ENCODE results near the gene PATL2. TPM values are rescaled to one million over a fixed set of nuclear protein-coding genes. Genes with fewer than 3 reads are reported as not detected.

Gene PATL2
- total and polyA plus RNA-seq, 2 donors (not counting 1 experiment from before 2014, with no cell fraction given): 0.40 to 1.3 TPM

GRCh38 chr15:44673639-44674038 is 37.5 kb downstream of the PATL2 start:
- no peaks in the 10 kb centered on the region for H4K20me1 ChIP-seq (ENCODE audit: control insufficient read depth, extremely low read depth, insufficient read depth, low read length)
- H3K36me3 ChIP-seq (ENCODE audit: control insufficient read depth, insufficient read depth, low read length): no peaks in the 10 kb centered on the region
- DNase-seq (ENCODE audit: low read depth in 2 of 2): no peak
- H3K79me2 ChIP-seq (ENCODE audit: control insufficient read depth, insufficient read depth, low read length): no peaks in the 10 kb centered on the region
- no peak overlapping the region for H3K27ac ChIP-seq (ENCODE audit: insufficient read depth, low read length)
- no peak for TF ChIP-seq EZH2 (IDR thresholded peaks at IDR 0.05; ENCODE audit: low read length, missing control alignments)
- TF ChIP-seq, protein P1, sequence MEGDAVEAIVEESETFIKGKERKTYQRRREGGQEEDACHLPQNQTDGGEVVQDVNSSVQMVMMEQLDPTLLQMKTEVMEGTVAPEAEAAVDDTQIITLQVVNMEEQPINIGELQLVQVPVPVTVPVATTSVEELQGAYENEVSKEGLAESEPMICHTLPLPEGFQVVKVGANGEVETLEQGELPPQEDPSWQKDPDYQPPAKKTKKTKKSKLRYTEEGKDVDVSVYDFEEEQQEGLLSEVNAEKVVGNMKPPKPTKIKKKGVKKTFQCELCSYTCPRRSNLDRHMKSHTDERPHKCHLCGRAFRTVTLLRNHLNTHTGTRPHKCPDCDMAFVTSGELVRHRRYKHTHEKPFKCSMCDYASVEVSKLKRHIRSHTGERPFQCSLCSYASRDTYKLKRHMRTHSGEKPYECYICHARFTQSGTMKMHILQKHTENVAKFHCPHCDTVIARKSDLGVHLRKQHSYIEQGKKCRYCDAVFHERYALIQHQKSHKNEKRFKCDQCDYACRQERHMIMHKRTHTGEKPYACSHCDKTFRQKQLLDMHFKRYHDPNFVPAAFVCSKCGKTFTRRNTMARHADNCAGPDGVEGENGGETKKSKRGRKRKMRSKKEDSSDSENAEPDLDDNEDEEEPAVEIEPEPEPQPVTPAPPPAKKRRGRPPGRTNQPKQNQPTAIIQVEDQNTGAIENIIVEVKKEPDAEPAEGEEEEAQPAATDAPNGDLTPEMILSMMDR (conservative IDR thresholded peaks at IDR 0.05 in 1 of 2, IDR thresholded peaks at IDR 0.05 in 1 of 2; ENCODE audit: low read depth in 1 of 2, low read length in 2 of 2): no peak
- H3K9ac ChIP-seq (ENCODE audit: insufficient read depth, low read length): no peak overlapping the region
- no peaks in the 10 kb centered on the region for H3K9me3 ChIP-seq (ENCODE audit: control insufficient read depth, insufficient read depth, low read depth, low read length)
- no peak overlapping the region for H3K4me2 ChIP-seq (ENCODE audit: extremely low read depth, insufficient read depth, low read length)
- peaks cover 13% of the 10 kb centered on the region for H3K27me3 ChIP-seq (ENCODE audit: control insufficient read depth, insufficient read depth, low read length)
- H3K4me1 ChIP-seq (ENCODE audit: control insufficient read depth, extremely low read depth, insufficient read depth, low read length): no peaks in the 10 kb centered on the region
- H3K4me3 ChIP-seq (replicated peaks in 1 of 4; ENCODE audit: control extremely low read depth in 1 of 4, insufficient read depth in 1 of 4, low read depth in 3 of 4, low read length in 4 of 4): no peak overlapping the region
- H2AFZ ChIP-seq (ENCODE audit: low read length): no peak overlapping the region

DNA sequence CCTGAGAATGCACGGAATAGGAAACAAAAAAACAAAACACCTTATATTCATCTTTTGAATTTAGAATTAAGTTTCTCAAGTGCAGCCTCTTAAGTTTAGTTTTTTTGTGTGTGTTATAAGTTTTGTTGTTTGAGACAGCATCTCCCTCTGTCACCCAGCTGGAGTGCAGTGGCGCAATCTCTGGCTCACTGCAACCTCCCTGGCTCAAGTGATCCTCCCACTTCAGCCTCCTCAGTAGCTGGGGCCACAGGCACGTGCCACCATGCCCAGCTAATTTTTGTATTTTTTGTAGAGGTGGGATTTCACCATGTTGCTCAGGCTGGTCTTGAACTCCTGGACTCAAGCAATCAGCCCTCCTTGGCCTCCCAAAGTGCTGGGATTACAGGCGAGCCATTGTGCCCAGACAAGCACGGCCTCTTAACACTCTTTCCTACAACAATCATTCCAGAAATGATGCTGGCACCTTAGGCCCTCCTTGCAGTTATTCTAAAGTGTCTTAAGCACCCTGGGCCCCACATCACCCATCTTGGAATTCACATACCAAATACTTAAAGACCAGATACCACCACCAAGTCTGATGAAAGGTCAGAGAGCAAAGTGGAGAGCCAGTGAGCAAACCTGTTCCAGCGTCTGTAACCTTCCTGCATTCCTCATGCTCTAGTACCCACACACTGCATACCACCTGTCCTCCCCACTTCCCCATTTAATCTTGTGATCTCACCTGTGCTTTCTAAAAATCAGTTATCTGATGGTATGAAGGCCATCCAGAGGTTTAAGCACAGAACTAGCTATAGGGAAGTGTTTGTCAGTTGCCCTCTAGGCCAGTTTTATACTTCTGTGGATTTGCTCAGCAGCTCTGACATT is 40.8 kb downstream of the PATL2 start:
- Histone ChIP-seq H3K36me3 (ENCODE audit: control insufficient read depth, insufficient read depth, low read length) (no peaks in the 10 kb centered on the region), H2AFZ (ENCODE audit: low read length) (no peak overlapping the region), H3K79me2 (ENCODE audit: control insufficient read depth, insufficient read depth, low read length) (no peaks in the 10 kb centered on the region), H3K9ac (ENCODE audit: insufficient read depth, low read length) (no peak overlapping the region), H3K27ac (ENCODE audit: insufficient read depth, low read length) (no peak overlapping the region), H3K4me3 (replicated peaks in 1 of 4; ENCODE audit: control extremely low read depth in 1 of 4, insufficient read depth in 1 of 4, low read depth in 3 of 4, low read length in 4 of 4) (no peak overlapping the region), H4K20me1 (ENCODE audit: control insufficient read depth, extremely low read depth, insufficient read depth, low read length) (no peaks in the 10 kb centered on the region), H3K4me2 (ENCODE audit: extremely low read depth, insufficient read depth, low read length) (no peak overlapping the region), H3K4me1 (ENCODE audit: control insufficient read depth, extremely low read depth, insufficient read depth, low read length) (no peaks in the 10 kb centered on the region), H3K27me3 (ENCODE audit: control insufficient read depth, insufficient read depth, low read length) (peaks cover 5% of the 10 kb centered on the region), H3K9me3 (ENCODE audit: control insufficient read depth, insufficient read depth, low read depth, low read length) (no peaks in the 10 kb centered on the region)
- DNase-seq (ENCODE audit: low read depth in 2 of 2): no peak
- TF ChIP-seq, protein P1 (conservative IDR thresholded peaks at IDR 0.05 in 1 of 2, IDR thresholded peaks at IDR 0.05 in 1 of 2; ENCODE audit: low read depth in 1 of 2, low read length in 2 of 2): no peak
- TF ChIP-seq EZH2 (IDR thresholded peaks at IDR 0.05; ENCODE audit: low read length, missing control alignments): no peak

GRCh38 chr15:44668921-44669320 is 42.2 kb downstream of the PATL2 start:
- H3K4me2 ChIP-seq (ENCODE audit: extremely low read depth, insufficient read depth, low read length): no peak overlapping the region
- no peaks in the 10 kb centered on the region for H3K4me1 ChIP-seq (ENCODE audit: control insufficient read depth, extremely low read depth, insufficient read depth, low read length)
- no peak for TF ChIP-seq EZH2 (IDR thresholded peaks at IDR 0.05; ENCODE audit: low read length, missing control alignments)
- TF ChIP-seq, protein P1 (conservative IDR thresholded peaks at IDR 0.05 in 1 of 2, IDR thresholded peaks at IDR 0.05 in 1 of 2; ENCODE audit: low read depth in 1 of 2, low read length in 2 of 2): no peak
- H3K79me2 ChIP-seq (ENCODE audit: control insufficient read depth, insufficient read depth, low read length): no peaks in the 10 kb centered on the region
- H3K36me3 ChIP-seq (ENCODE audit: control insufficient read depth, insufficient read depth, low read length): no peaks in the 10 kb centered on the region
- H3K27ac ChIP-seq (ENCODE audit: insufficient read depth, low read length): no peak overlapping the region
- H4K20me1 ChIP-seq (ENCODE audit: control insufficient read depth, extremely low read depth, insufficient read depth, low read length): no peaks in the 10 kb centered on the region
- no peak overlapping the region for H2AFZ ChIP-seq (ENCODE audit: low read length)
- peaks cover 5% of the 10 kb centered on the region for H3K27me3 ChIP-seq (ENCODE audit: control insufficient read depth, insufficient read depth, low read length)
- no peak for DNase-seq (ENCODE audit: low read depth in 2 of 2)
- H3K9me3 ChIP-seq (ENCODE audit: control insufficient read depth, insufficient read depth, low read depth, low read length): no peaks in the 10 kb centered on the region
- no peak overlapping the region for H3K4me3 ChIP-seq (replicated peaks in 1 of 4; ENCODE audit: control extremely low read depth in 1 of 4, insufficient read depth in 1 of 4, low read depth in 3 of 4, low read length in 4 of 4)
- no peak overlapping the region for H3K9ac ChIP-seq (ENCODE audit: insufficient read depth, low read length)

Measured in fibroblast of lung (primary cell).